H9 (cell line): ENCODE results near the gene ACAP3. TPM values are rescaled to one million over a fixed set of nuclear protein-coding genes. Genes with fewer than 3 reads are reported as not detected.

Experiments
- DNase-seq: peaks from one replicate; pipeline ENCODE4 v3.0.0-alpha.2; 2017
- H2AFZ ChIP-seq: one replicate; pipeline ENCODE4 v1.6.1; 2013; ENCODE audit warnings: mild to moderate bottlenecking, low read length, control low read depth, moderate library complexity
- H2AK5ac ChIP-seq: 2 replicates; pipeline ENCODE4 v1.6.1; 2013; ENCODE audit warnings: low read length, control low read depth, mixed read lengths; ENCODE audit not compliant: insufficient read length
- H2BK120ac ChIP-seq: one replicate; pipeline ENCODE4 v1.6.1; 2013; ENCODE audit warnings: low read depth, mild to moderate bottlenecking, low read length, control low read depth, inconsistent platforms; ENCODE audit not compliant: poor library complexity, severe bottlenecking
- H2BK12ac ChIP-seq: 2 replicates; pipeline ENCODE4 v1.6.1; 2013; ENCODE audit warnings: low read length, control low read depth, mixed read lengths, low read depth; ENCODE audit not compliant: insufficient read length
- H2BK15ac ChIP-seq: 2 replicates; pipeline ENCODE4 v1.6.1; 2013; ENCODE audit warnings: low read depth, low read length, control low read depth
- H2BK20ac ChIP-seq: one replicate; pipeline ENCODE4 v1.6.1; 2013; ENCODE audit warnings: low read depth, mild to moderate bottlenecking, low read length, control low read depth, inconsistent platforms; ENCODE audit not compliant: poor library complexity, severe bottlenecking
- H2BK5ac ChIP-seq: 2 replicates; pipeline ENCODE4 v1.6.1; 2013; ENCODE audit warnings: low read length, control low read depth, mixed read lengths; ENCODE audit not compliant: insufficient read length
- H3K14ac ChIP-seq: 2 replicates; pipeline ENCODE4 v1.6.1; 2013; ENCODE audit warnings: low read length, control low read depth; ENCODE audit not compliant: insufficient read depth
- H3K18ac ChIP-seq: 2 replicates; pipeline ENCODE4 v1.6.1; 2013; ENCODE audit warnings: low read depth, mild to moderate bottlenecking, mixed read lengths, low read length, control low read depth; ENCODE audit not compliant: insufficient read length
- H3K23ac ChIP-seq: 2 replicates; pipeline ENCODE4 v1.6.1; 2013; ENCODE audit warnings: low read length, control low read depth, mixed read lengths, low read depth; ENCODE audit not compliant: insufficient read length
- H3K23me2 ChIP-seq: 2 replicates; pipeline ENCODE4 v1.6.1; 2013; ENCODE audit warnings: low read depth, mild to moderate bottlenecking, mixed read lengths, low read length, control low read depth; ENCODE audit not compliant: insufficient read length, poor library complexity, severe bottlenecking
- H3K27ac ChIP-seq: 2 replicates; pipeline ENCODE4 v1.5.1; 2013; ENCODE audit warnings: low read length, control low read depth, mixed read lengths, low read depth; ENCODE audit not compliant: insufficient read length
- H3K27me3 ChIP-seq: 2 replicates; pipeline ENCODE4 v1.6.1; 2013; ENCODE audit warnings: low read length, control low read depth, inconsistent platforms; ENCODE audit not compliant: insufficient read depth
- H3K4ac ChIP-seq: 2 replicates; pipeline ENCODE4 v1.6.1; 2013; ENCODE audit warnings: low read depth, mild to moderate bottlenecking, control low read depth, inconsistent platforms, low read length, moderate library complexity
- H3K4me1 ChIP-seq: 2 replicates; pipeline ENCODE4 v1.6.1; 2013; ENCODE audit warnings: low read length, control low read depth, inconsistent platforms; ENCODE audit not compliant: insufficient read depth
- H3K4me2 ChIP-seq: 2 replicates; pipeline ENCODE4 v1.6.1; 2013; ENCODE audit warnings: low read length, control low read depth, mixed read lengths; ENCODE audit not compliant: insufficient read length, insufficient read depth
- H3K56ac ChIP-seq: 2 replicates; pipeline ENCODE4 v1.6.1; 2013; ENCODE audit warnings: low read depth, mild to moderate bottlenecking, mixed read lengths, low read length, control low read depth; ENCODE audit not compliant: insufficient read length
- H3K79me1 ChIP-seq: 2 replicates; pipeline ENCODE4 v1.6.1; 2013; ENCODE audit warnings: low read depth, mild to moderate bottlenecking, moderate library complexity, low read length, control low read depth, inconsistent platforms; ENCODE audit not compliant: insufficient read depth, poor library complexity, severe bottlenecking
- H3K79me2 ChIP-seq: 2 replicates; pipeline ENCODE4 v1.6.1; 2013; ENCODE audit warnings: low read length, control low read depth, inconsistent platforms; ENCODE audit not compliant: insufficient read depth
- H3K9ac ChIP-seq: 2 replicates; pipeline ENCODE4 v1.6.1; 2013; ENCODE audit warnings: low read length, control low read depth, mixed read lengths; ENCODE audit not compliant: insufficient read length; ENCODE audit errors: extremely low read depth
- H3K9me3 ChIP-seq: one replicate; pipeline ENCODE4 v1.6.1; 2013; ENCODE audit warnings: low read depth, low read length, inconsistent platforms; ENCODE audit not compliant: control insufficient read depth
- H3T11ph ChIP-seq: one replicate; pipeline ENCODE4 v1.6.1; 2013; ENCODE audit warnings: mild to moderate bottlenecking, low read length, control low read depth, inconsistent platforms
- H4K20me1 ChIP-seq: one replicate; pipeline ENCODE4 v1.6.1; 2013; ENCODE audit not compliant: control insufficient read depth, insufficient read length, insufficient read depth
- H4K5ac ChIP-seq: 2 replicates; pipeline ENCODE4 v1.6.1; 2013; ENCODE audit warnings: low read depth, mild to moderate bottlenecking, mixed read lengths, low read length, control low read depth; ENCODE audit not compliant: insufficient read length
- H4K8ac ChIP-seq: replicated peaks from 2 replicates; pipeline ENCODE4 v1.6.1; 2013; ENCODE audit warnings: low read length, control low read depth, mixed read lengths, low read depth; ENCODE audit not compliant: insufficient read length
- H4K91ac ChIP-seq: 2 replicates; pipeline ENCODE4 v1.6.1; 2013; ENCODE audit warnings: low read depth, mild to moderate bottlenecking, moderate library complexity, mixed read lengths, low read length, control low read depth; ENCODE audit not compliant: insufficient read length
- H3K27ac Mint-ChIP-seq, 3 experiments: 2 replicates in 2 of 3; 3 replicates in 1 of 3; pipeline ENCODE4 v1.8.0; 2020 to 2021; ENCODE audit warnings: mixed read lengths in 3 of 3, mild to moderate bottlenecking in 1 of 3, moderate library complexity in 1 of 3
- H3K27me3 Mint-ChIP-seq: 2 replicates; pipeline ENCODE4 v1.8.0; 2021; ENCODE audit warnings: low read depth, mild to moderate bottlenecking, moderate library complexity, mixed read lengths
- H3K36me3 Mint-ChIP-seq, 3 experiments: 2 replicates in 2 of 3; 3 replicates in 1 of 3; pipeline ENCODE4 v1.8.0; 2020 to 2021; ENCODE audit warnings: low read depth in 3 of 3, mixed read lengths in 3 of 3; ENCODE audit not compliant: insufficient read depth in 1 of 3
- H3K4me1 Mint-ChIP-seq, 2 experiments: 2 replicates each; pipeline ENCODE4 v1.8.0; 2020; ENCODE audit warnings: mixed read lengths in 2 of 2
- H3K4me3 Mint-ChIP-seq, 2 experiments: 2 replicates in 1 of 2; 3 replicates in 1 of 2; pipeline ENCODE4 v1.8.0; 2020 to 2021; ENCODE audit warnings: mild to moderate bottlenecking in 2 of 2, mixed read lengths in 2 of 2, moderate library complexity in 1 of 2
- H3K9me3 Mint-ChIP-seq, 2 experiments: 2 replicates in 1 of 2; 3 replicates in 1 of 2; pipeline ENCODE4 v1.8.0; 2020; ENCODE audit warnings: mild to moderate bottlenecking in 2 of 2, mixed read lengths in 2 of 2, moderate library complexity in 1 of 2
- CTCF ChIP-seq: fragments of 200-600 bp; sonication (generic); conservative IDR thresholded peaks from 3 replicates; pipeline ENCODE4 v1.8.0; 2021; ENCODE audit warnings: antibody characterized with exemption, mild to moderate bottlenecking
- WGBS: extraction: QIAGEN DNeasy Blood & Tissue Kit; methylation state at CpG from one replicate; pipeline ENCODE4 v1.1.7; 2013; ENCODE audit warnings: missing lambda C conversion rate, low lambda C conversion rate, mixed read lengths; ENCODE audit not compliant: insufficient read length; ENCODE audit errors: extremely low coverage; 5-methylcytosine and 5-hydroxymethylcytosine counted together
- total RNA-seq: library from RNA; stranded (reverse); gene quantifications from 2 replicates; pipeline ENCODE4 v1.2.1, GENCODE V29; 2021

Gene ACAP3
- total RNA-seq, 1 experiment from 2014 or later, result 41.4 TPM

- H3K4me2 ChIP-seq, result peak overlapping the region; percentile 90
- no peak overlapping the region for H2AFZ ChIP-seq
- peaks cover 9% of the 10 kb centered on the region for H3K23me2 ChIP-seq
- H2BK15ac ChIP-seq, result no peak overlapping the region
- H3K23ac ChIP-seq, result no peak overlapping the region
- no peak for TF ChIP-seq CTCF
- no peak overlapping the region for H3K18ac ChIP-seq
- H3K14ac ChIP-seq, result no peak overlapping the region; the same call in 1 of the 2 replicates
- peaks cover 3% of the 10 kb centered on the region for H4K20me1 ChIP-seq
- H3K4me1 ChIP-seq, result no peaks in the 10 kb centered on the region; the same call in 1 of the 2 replicates
- Mint-ChIP-seq H3K4me3 (peak overlapping the region; percentile 72 to 84), H3K9me3 (no peaks in the 10 kb centered on the region), H3K4me1 (peaks cover 8 to 21% of the 10 kb centered on the region in 2 experiments), H3K27me3 (peaks cover 1% of the 10 kb centered on the region; the same call in 1 of the 2 replicates), H3K27ac (no peak overlapping the region), H3K36me3 (peaks cover 4 to 6% (median 5%) of the 10 kb centered on the region in 3 experiments; a peak in 3 of 7 replicates)
- H3K79me1 ChIP-seq, result peaks cover 13% of the 10 kb centered on the region
- no peak for DNase-seq
- H4K5ac ChIP-seq, result no peak overlapping the region
- no peak overlapping the region for H3K4ac ChIP-seq
- H2AK5ac ChIP-seq, result no peak overlapping the region
- H3K9ac ChIP-seq, result no peak overlapping the region
- H4K8ac ChIP-seq, result no peak overlapping the region
- peaks cover 3% of the 10 kb centered on the region; the same call in 1 of the 2 replicates for H3K79me2 ChIP-seq
- no peaks in the 10 kb centered on the region for H3K27me3 ChIP-seq
- no peak overlapping the region for H2BK120ac ChIP-seq
- H4K91ac ChIP-seq, result no peak overlapping the region
- no peak overlapping the region for H2BK5ac ChIP-seq
- no peak overlapping the region for H2BK20ac ChIP-seq
- H3K27ac ChIP-seq, result no peak overlapping the region
- H3T11ph ChIP-seq, result no peak overlapping the region
- no peaks in the 10 kb centered on the region for H3K9me3 ChIP-seq
- H2BK12ac ChIP-seq, result no peak overlapping the region
- no CpG with 5 or more reads among the region's 10 CpGs for WGBS
- H3K56ac ChIP-seq, result no peak overlapping the region
Measured at GRCh38 chr1:1347026-1347595, 39.4 kb upstream of the ACAP3 start.
